Measurements from ENCODE around the gene CAVIN2.

GRCh38 chr2:191869178-191869577 is 22.3 kb upstream of the CAVIN2 start:
- TF ChIP-seq CTCF (IDR thresholded peaks at IDR 0.05; ENCODE audit: low read length) (peak; percentile 13; the same call in 1 of the 2 replicates), EZH2 (optimal IDR thresholded peaks at IDR 0.05; ENCODE audit: low read depth, low read length) (no peak), EZH2phosphoT487 (IDR thresholded peaks at IDR 0.05; ENCODE audit: low read length) (no peak)
